DND-41 (cell line): ENCODE measurements around the gene ZFP64.

Experiments used
- EZH2 ChIP-seq: IDR thresholded peaks from 3 replicates; pipeline ENCODE4 v1.6.1; 2012; ENCODE audit warnings: borderline replicate concordance, low read depth, mild to moderate bottlenecking, moderate library complexity, low read length, inconsistent platforms; ENCODE audit not compliant: severe bottlenecking
- TF ChIP-seq, protein P1 (sequence below): IDR thresholded peaks from 2 replicates; pipeline ENCODE4 v1.5.1; 2012; ENCODE audit warnings: borderline replicate concordance, low read length, moderate library complexity, mild to moderate bottlenecking; ENCODE audit not compliant: poor library complexity, severe bottlenecking; ENCODE audit errors: extremely low read depth

GRCh38 chr20:52190437-52191131 lies 995 bp downstream of the ZFP64 start:
- TF ChIP-seq, protein P1, sequence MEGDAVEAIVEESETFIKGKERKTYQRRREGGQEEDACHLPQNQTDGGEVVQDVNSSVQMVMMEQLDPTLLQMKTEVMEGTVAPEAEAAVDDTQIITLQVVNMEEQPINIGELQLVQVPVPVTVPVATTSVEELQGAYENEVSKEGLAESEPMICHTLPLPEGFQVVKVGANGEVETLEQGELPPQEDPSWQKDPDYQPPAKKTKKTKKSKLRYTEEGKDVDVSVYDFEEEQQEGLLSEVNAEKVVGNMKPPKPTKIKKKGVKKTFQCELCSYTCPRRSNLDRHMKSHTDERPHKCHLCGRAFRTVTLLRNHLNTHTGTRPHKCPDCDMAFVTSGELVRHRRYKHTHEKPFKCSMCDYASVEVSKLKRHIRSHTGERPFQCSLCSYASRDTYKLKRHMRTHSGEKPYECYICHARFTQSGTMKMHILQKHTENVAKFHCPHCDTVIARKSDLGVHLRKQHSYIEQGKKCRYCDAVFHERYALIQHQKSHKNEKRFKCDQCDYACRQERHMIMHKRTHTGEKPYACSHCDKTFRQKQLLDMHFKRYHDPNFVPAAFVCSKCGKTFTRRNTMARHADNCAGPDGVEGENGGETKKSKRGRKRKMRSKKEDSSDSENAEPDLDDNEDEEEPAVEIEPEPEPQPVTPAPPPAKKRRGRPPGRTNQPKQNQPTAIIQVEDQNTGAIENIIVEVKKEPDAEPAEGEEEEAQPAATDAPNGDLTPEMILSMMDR = no peak
- TF ChIP-seq EZH2 = no peak
